H4 (cell line): Measurements from ENCODE around the gene CEP72. TPM values are rescaled to one million over a fixed set of nuclear protein-coding genes. Genes with fewer than 3 reads are reported as not detected.
A peak's percentile ranks its signal among the peaks of the same experiment; 100 is the strongest.
"Not testable (repeated sequence)": the region's sequence is repeated elsewhere in the genome, so short reads cannot be mapped to it uniquely, and the experiment has no call there.

Experiments used
- DNase-seq: peaks from one replicate; pipeline ENCODE4 v3.0.0-alpha.2; 2015; ENCODE audit warnings: low spot score
- total RNA-seq: library from RNA; depleted of rRNA; stranded (reverse); fragments of >200 nt; shearing (Covaris generic); gene quantifications from 2 replicates; pipeline ENCODE4 v1.2.3, GENCODE V29; 2014

CEP72 gene
- total RNA-seq, 1 experiment from 2014 or later: 4.8 TPM

- peak; percentile 85 for DNase-seq
Observed at GRCh38 chr5:672329-673160, 60.4 kb downstream of the CEP72 start.

GRCh38 chr5:673161-673830, 61.2 kb downstream of the CEP72 start:
- no peak for DNase-seq

- DNase-seq: no peak
Observed at GRCh38 chr5:673831-674629, 61.9 kb downstream of the CEP72 start.

GRCh38 chr5:674630-675011, 62.5 kb downstream of the CEP72 start:
- DNase-seq: no peak

GRCh38 chr5:675111-675870, 63.2 kb downstream of the CEP72 start:
- no peak for DNase-seq

GRCh38 chr5:675871-676698, 63.9 kb downstream of the CEP72 start:
- DNase-seq: no peak

GRCh38 chr5:676699-677076, 64.5 kb downstream of the CEP72 start:
- DNase-seq: no peak

- no peak for DNase-seq
Observed at GRCh38 chr5:677131-678101, 65.3 kb downstream of the CEP72 start.

- not testable (repeated sequence) for DNase-seq
Observed at GRCh38 chr5:678521-678920, 66.4 kb downstream of the CEP72 start.

- not testable (repeated sequence) for DNase-seq
Observed at GRCh38 chr5:679166-679895, 67.2 kb downstream of the CEP72 start.

- DNase-seq: not testable (repeated sequence)
Observed at GRCh38 chr5:680118-680795, 68.1 kb downstream of the CEP72 start.

- not testable (repeated sequence) for DNase-seq
Observed at GRCh38 chr5:680836-681235, 68.7 kb downstream of the CEP72 start.

GRCh38 chr5:681317-682191, 69.4 kb downstream of the CEP72 start:
- DNase-seq: not testable (repeated sequence)

- DNase-seq: not testable (repeated sequence)
Observed at GRCh38 chr5:682216-682615, 70.1 kb downstream of the CEP72 start.

GRCh38 chr5:682651-683358, 70.7 kb downstream of the CEP72 start:
- not testable (repeated sequence) for DNase-seq
